ENCODE measurements around the gene PACSIN2. TPM values are rescaled to one million over a fixed set of nuclear protein-coding genes. Genes with fewer than 3 reads are reported as not detected.
A peak's percentile ranks its signal among the peaks of the same experiment; 100 is the strongest.

PACSIN2 gene
- total RNA-seq, 1 experiment from 2014 or later, result 70.5 TPM

- TF ChIP-seq ATF2 (CRISPR knock-in tag; IDR thresholded peaks at IDR 0.05; ENCODE audit: borderline replicate concordance, low read depth), result no peak
- no peak for TF ChIP-seq SMAD4 (CRISPR knock-in tag; IDR thresholded peaks at IDR 0.05)
- no peak for TF ChIP-seq IRF2 (CRISPR knock-in tag; IDR thresholded peaks at IDR 0.05; ENCODE audit: borderline replicate concordance, low read depth)
- TF ChIP-seq ZNF232 (CRISPR knock-in tag; IDR thresholded peaks at IDR 0.05), result no peak
- TF ChIP-seq ZNF396 (CRISPR knock-in tag; IDR thresholded peaks at IDR 0.05; ENCODE audit: borderline replicate concordance), result no peak
- no peak for TF ChIP-seq ATF3 (CRISPR knock-in tag; conservative IDR thresholded peaks at IDR 0.05)
- no peak for TF ChIP-seq IRF1 (CRISPR knock-in tag; IDR thresholded peaks at IDR 0.05)
- TF ChIP-seq ZNF425 (CRISPR knock-in tag; conservative IDR thresholded peaks at IDR 0.05), result no peak
- no peak for TF ChIP-seq ZBTB43 (CRISPR knock-in tag; IDR thresholded peaks at IDR 0.05)
- ATAC-seq (peak; percentile 26; the same call in 1 of the 2 replicates), DNase-seq (ENCODE audit: low spot score) (no peak)
- CTCF ChIA-PET, result interaction anchor here (1.1 to 2.1 kb wide), 4 partner anchors 43 to 140 kb away, joined by 3 to 5 read pairs (median 4); no protein-coding TSS in a partner anchor
- Mint-ChIP-seq H3K27ac (no peak overlapping the region), H3K4me1 (peaks cover 65% of the 10 kb centered on the region), H3K4me3 (no peak overlapping the region), H3K27me3 (ENCODE audit: low read depth) (no peaks in the 10 kb centered on the region), H3K36me3 (peaks cover 5% of the 10 kb centered on the region), H3K9me3 (peaks cover 4% of the 10 kb centered on the region)
- POLR2A ChIA-PET, result interaction anchor here (0.5 kb wide), 1 partner anchor 133 kb away, joined by 3 read pairs; no protein-coding TSS in a partner anchor
Measured at GRCh38 chr22:43007519-43008102, 7.3 kb downstream of the PACSIN2 start.

GRCh38 chr22:43006753-43007152, 8.2 kb downstream of the PACSIN2 start:
- H3K4me1 Mint-ChIP-seq, result peaks cover 74% of the 10 kb centered on the region
- no peak overlapping the region for H3K4me3 Mint-ChIP-seq
- peaks cover 4% of the 10 kb centered on the region for H3K9me3 Mint-ChIP-seq
- CTCF ChIA-PET, result interaction anchor here (1.1 to 2.1 kb wide), 4 partner anchors 44 to 139 kb away, joined by 3 to 5 read pairs (median 4); no protein-coding TSS in a partner anchor
- peak overlapping the region; percentile 57; the same call in 1 of the 2 replicates for H3K27ac Mint-ChIP-seq
- POLR2A ChIA-PET, result no interaction called here
- no peak for ATAC-seq
- DNase-seq (ENCODE audit: low spot score), result no peak
- no peaks in the 10 kb centered on the region for H3K27me3 Mint-ChIP-seq (ENCODE audit: low read depth)
- peaks cover 5% of the 10 kb centered on the region for H3K36me3 Mint-ChIP-seq
- no peak for TF ChIP-seq EMX1 (CRISPR knock-in tag; IDR thresholded peaks at IDR 0.05)
- TF ChIP-seq TEAD1 (CRISPR knock-in tag; IDR thresholded peaks at IDR 0.05), result no peak
- no peak for TF ChIP-seq ELF4 (CRISPR knock-in tag; IDR thresholded peaks at IDR 0.05; ENCODE audit: low read depth)
- no peak for TF ChIP-seq ATF2 (CRISPR knock-in tag; IDR thresholded peaks at IDR 0.05; ENCODE audit: borderline replicate concordance, low read depth)
- TF ChIP-seq AR (CRISPR knock-in tag; IDR thresholded peaks at IDR 0.05), result no peak
- TF ChIP-seq ZNF263 (CRISPR knock-in tag; IDR thresholded peaks at IDR 0.05; ENCODE audit: low read depth), result no peak
- no peak for TF ChIP-seq HMGA2 (CRISPR knock-in tag; IDR thresholded peaks at IDR 0.05)
- no peak for TF ChIP-seq HMGXB4 (CRISPR knock-in tag; IDR thresholded peaks at IDR 0.05)
- TF ChIP-seq ERG (CRISPR knock-in tag; IDR thresholded peaks at IDR 0.05), result no peak
- no peak for TF ChIP-seq NR2C2 (CRISPR knock-in tag; IDR thresholded peaks at IDR 0.05)
- TF ChIP-seq USF2 (CRISPR knock-in tag; IDR thresholded peaks at IDR 0.05), result no peak
